GM12878 (cell line): Measurements from ENCODE around the gene SH3GL2. TPM values are rescaled to one million over a fixed set of nuclear protein-coding genes. Genes with fewer than 3 reads are reported as not detected.

Experiments
- ATAC-seq: fragments of 200-7000 bp; cut with Tn5 transposase; 3 replicates; pipeline ENCODE4 v1.9.1; 2020; ENCODE audit warnings: mild to moderate bottlenecking, moderate library complexity
- BruUV-seq: library from RNA; stranded (reverse); fragments of 400-500 nt; replicated peaks from 2 replicates; lab custom pipeline; 2021; lab: Mats Ljungman, UMichigan
- CTCF ChIA-PET: fragments of 300-600 bp; sonication (Branson Sonifier 250); formaldehyde crosslinking; extraction: SDS; loops from one replicate; lab custom pipeline; 2021; ENCODE audit warnings: inconsistent platforms; lab: Yijun Ruan, JAX
- POLR2A ChIA-PET: fragments of 350-600 bp; formaldehyde crosslinking; extraction: SDS; loops from one replicate; lab custom pipeline; 2021; ENCODE audit warnings: inconsistent platforms; lab: Charles Lee
- RAD21 ChIA-PET: fragments of 300-600 bp; sonication (Branson Sonifier 250); formaldehyde crosslinking; loops from one replicate; lab custom pipeline; 2023; ENCODE audit warnings: antibody characterized with exemption; ENCODE audit not compliant: unreplicated experiment; lab: Charles Lee
- SMC1A ChIA-PET: fragments of 300-600 bp; sonication (Branson Sonifier 250); formaldehyde crosslinking; loops from one replicate; lab custom pipeline; 2023; ENCODE audit not compliant: unreplicated experiment, uncharacterized antibody; lab: Charles Lee
- DNase-seq: peaks from one replicate; pipeline ENCODE4 v3.0.0-alpha.2; 2011; ENCODE audit warnings: low read depth, low spot score
- FAIRE-seq: peaks from 3 replicates; lab custom pipeline; 2011; peaks lifted over from hg19 to GRCh38; lab: Jason Lieb, UNC
- H2AFZ ChIP-seq: 2 replicates; pipeline ENCODE4 v1.6.0; 2011; ENCODE audit warnings: low read depth, low read length, control low read depth; ENCODE audit not compliant: control insufficient read depth
- H3K27ac ChIP-seq: 2 replicates; pipeline ENCODE4 v1.5.1; 2011; ENCODE audit warnings: control low read depth; ENCODE audit not compliant: control insufficient read depth, insufficient read depth
- H3K27me3 ChIP-seq, 2 experiments: replicated peaks in 1 of 2; 2 replicates each; pipeline versions ENCODE4 v1.6.0 to v1.6.1; 2011; ENCODE audit warnings: low read length in 1 of 2; ENCODE audit not compliant: control insufficient read depth in 2 of 2, insufficient read depth in 2 of 2
- H3K36me3 ChIP-seq, 2 experiments: 2 replicates each; pipeline ENCODE4 v1.5.1; 2011; ENCODE audit warnings: low read length in 1 of 2; ENCODE audit not compliant: control insufficient read depth in 2 of 2, insufficient read depth in 2 of 2
- H3K4me1 ChIP-seq: 2 replicates; pipeline ENCODE4 v1.6.1; 2011; ENCODE audit warnings: mild to moderate bottlenecking, low read length, moderate library complexity, mixed read lengths; ENCODE audit not compliant: control insufficient read depth, insufficient read depth
- H3K4me2 ChIP-seq: 2 replicates; pipeline ENCODE4 v1.6.0; 2011; ENCODE audit warnings: control low read depth; ENCODE audit not compliant: control insufficient read depth, insufficient read depth
- H3K4me3 ChIP-seq: fragments of 200-600 bp; sonication (generic); 2 replicates; pipeline ENCODE4 v1.5.1; 2016
- H3K79me2 ChIP-seq: 2 replicates; pipeline ENCODE4 v1.6.0; 2011; ENCODE audit warnings: low read length; ENCODE audit not compliant: control insufficient read depth, insufficient read depth
- H3K9ac ChIP-seq: 2 replicates; pipeline ENCODE4 v1.8.0; 2011; ENCODE audit warnings: low read length, control low read depth, mixed read lengths; ENCODE audit not compliant: control insufficient read depth, insufficient read depth
- H3K9me3 ChIP-seq: replicated peaks from 3 replicates; pipeline ENCODE4 v1.5.1; 2011; ENCODE audit warnings: mild to moderate bottlenecking, low read length; ENCODE audit not compliant: control insufficient read depth, insufficient read depth
- H4K20me1 ChIP-seq: 2 replicates; pipeline ENCODE4 v1.6.0; 2011; ENCODE audit not compliant: control insufficient read depth, insufficient read depth
- CHD2 ChIP-seq: IDR thresholded peaks from 2 replicates; pipeline ENCODE4 v1.6.1; 2011; ENCODE audit warnings: low read depth, low read length, improper control_type of control experiment, borderline replicate concordance
- E4F1 ChIP-seq: fragments of 450-650 bp; IDR thresholded peaks from 2 replicates; pipeline ENCODE4 v1.6.1; 2018; ENCODE audit warnings: borderline replicate concordance, mild to moderate bottlenecking; ENCODE audit not compliant: partially characterized antibody
- EP300 ChIP-seq, 2 experiments: fragments of 150-350 bp in 1 of 2; IDR thresholded peaks; 2 replicates each; pipeline ENCODE4 v1.6.1; 2011 to 2012; ENCODE audit warnings: low read depth in 2 of 2, low read length in 2 of 2, borderline replicate concordance in 1 of 2, improper control_type of control experiment in 1 of 2, inconsistent platforms in 1 of 2; ENCODE audit not compliant: control insufficient read depth in 1 of 2
- FOS ChIP-seq: IDR thresholded peaks from 3 replicates; pipeline ENCODE4 v1.6.1; 2011; ENCODE audit warnings: borderline replicate concordance; ENCODE audit not compliant: insufficient read length; ENCODE audit errors: extremely low read depth
- FOXM1 ChIP-seq: IDR thresholded peaks from 2 replicates; pipeline ENCODE4 v1.6.1; 2012; ENCODE audit warnings: low read depth, mild to moderate bottlenecking, inconsistent platforms, low read length, moderate library complexity
- GABPA ChIP-seq: IDR thresholded peaks from 2 replicates; pipeline ENCODE4 v1.6.1; 2014; ENCODE audit warnings: antibody characterized with exemption, low read depth, mild to moderate bottlenecking, inconsistent platforms
- HDAC2 ChIP-seq: fragments of 200-600 bp; sonication (generic); IDR thresholded peaks from 2 replicates; pipeline ENCODE4 v1.6.1; 2017
- KDM1A ChIP-seq: fragments of 200-600 bp; sonication (generic); IDR thresholded peaks from 2 replicates; pipeline ENCODE4 v1.6.1; 2016; ENCODE audit warnings: borderline replicate concordance
- LARP7 ChIP-seq: fragments of 450-650 bp; IDR thresholded peaks from 2 replicates; pipeline ENCODE4 v1.6.1; 2017; ENCODE audit warnings: mild to moderate bottlenecking
- MEF2B ChIP-seq: fragments of 450-650 bp; IDR thresholded peaks from 2 replicates; pipeline ENCODE4 v1.6.1; 2018; ENCODE audit warnings: mild to moderate bottlenecking, moderate library complexity; ENCODE audit not compliant: partially characterized antibody, poor library complexity, severe bottlenecking
- MTA3 ChIP-seq: IDR thresholded peaks from 2 replicates; pipeline ENCODE4 v1.6.1; 2012; ENCODE audit warnings: low read length, inconsistent platforms, borderline replicate concordance
- POLR2AphosphoS2 ChIP-seq: IDR thresholded peaks from 2 replicates; pipeline ENCODE4 v1.6.1; 2011; ENCODE audit warnings: low read depth, mild to moderate bottlenecking, low read length, improper control_type of control experiment, moderate library complexity
- RB1 ChIP-seq: fragments of 450-650 bp; formaldehyde crosslinking; IDR thresholded peaks from 2 replicates; pipeline ENCODE4 v1.6.1; 2017; ENCODE audit warnings: mild to moderate bottlenecking, borderline replicate concordance
- RBBP5 ChIP-seq: fragments of 200-600 bp; sonication (generic); conservative IDR thresholded peaks from 2 replicates; pipeline ENCODE4 v1.6.1; 2016
- SIN3A ChIP-seq: IDR thresholded peaks from 2 replicates; pipeline ENCODE4 v1.6.1; 2012; ENCODE audit warnings: low read depth, low read length, improper control_type of control experiment
- SIX5 ChIP-seq: IDR thresholded peaks from 2 replicates; pipeline ENCODE4 v1.6.1; 2011; ENCODE audit warnings: mild to moderate bottlenecking, low read depth, low read length, moderate library complexity; ENCODE audit not compliant: severe bottlenecking
- ZBTB40 ChIP-seq: fragments of 450-650 bp; IDR thresholded peaks from 2 replicates; pipeline ENCODE4 v1.6.1; 2016; ENCODE audit warnings: mild to moderate bottlenecking, moderate library complexity, borderline replicate concordance
- WGBS: methylation state at CpG from one replicate; pipeline ENCODE4 v1.1.6; 2016; ENCODE audit warnings: low lambda C conversion rate; ENCODE audit not compliant: insufficient replicate concordance, insufficient coverage; ENCODE audit errors: missing lambda C conversion rate; 5-methylcytosine and 5-hydroxymethylcytosine counted together
- in situ Hi-C: fragments of 300-500 bp; cut with MboI; formaldehyde crosslinking; loops from 9 replicates; pipeline ENCODE4 v1.14.3; 2018; ENCODE audit warnings: mixed read lengths
- intact Hi-C: fragments of 100-400 bp; cut with micrococcal nuclease; formaldehyde crosslinking; loops from one replicate; pipeline ENCODE4 v1.14.2; 2022; ENCODE audit not compliant: unreplicated experiment
- polyA plus RNA-seq, 11 experiments: library from polyadenylated mRNA; depleted of rRNA in 4 of 11; unstranded in 6 of 11; stranded (reverse) in 5 of 11; fragments of >200 nt; fragmentation: Nextera tagmentation in 4 of 11; fragmentation: Illumina TruSeq in 1 of 11; extraction: Ambion mirVana in 4 of 11; extraction: Trizol in 1 of 11; gene quantifications; 1 replicate in 1 of 11; 2 replicates in 10 of 11; pipeline versions ENCODE4 v1.2.1 to v1.2.3, GENCODE V29; 2011 to 2016; ENCODE audit warnings: inconsistent platforms in 2 of 11, missing spikeins in 2 of 11, low read depth in 1 of 11
- total RNA-seq, 4 experiments: library from RNA; depleted of rRNA in 3 of 4; stranded (reverse); fragments of >200 nt in 3 of 4; fragmentation: Illumina TruSeq in 1 of 4; extraction: Trizol in 1 of 4; gene quantifications; 2 replicates each; pipeline versions ENCODE4 v1.2.1 to v1.2.3, GENCODE V29; 2013 to 2021
- TF ChIP-seq, protein P1 (sequence below): IDR thresholded peaks from 2 replicates; pipeline ENCODE4 v1.6.1; 2012; ENCODE audit warnings: low read depth, low read length, improper control_type of control experiment

SH3GL2 gene
- total and polyA plus RNA-seq, 10 of the 15 experiments (the other 5 are each of a cell fraction or from before 2014, with no cell fraction given), result not detected

- ATAC-seq (no peak), DNase-seq (no peak), FAIRE-seq (no peak)
- Histone ChIP-seq H3K4me2 (no peak overlapping the region), H3K9ac (no peak overlapping the region), H3K27me3 (no peaks in the 10 kb centered on the region), H3K36me3 (no peaks in the 10 kb centered on the region), H3K27ac (no peak overlapping the region), H3K4me3 (no peak overlapping the region), H3K4me1 (no peaks in the 10 kb centered on the region), H3K79me2 (no peaks in the 10 kb centered on the region), H4K20me1 (no peaks in the 10 kb centered on the region), H3K9me3 (no peaks in the 10 kb centered on the region), H2AFZ (no peak overlapping the region)
- RAD21 ChIA-PET, result no interaction called here
- 34% methylated on average over 4 of the region's 4 CpGs for WGBS
- no TSS peak for BruUV-seq
- in situ Hi-C loops, result no loop called here
- POLR2A ChIA-PET, result no interaction called here
- CTCF ChIA-PET, result no interaction called here
- SMC1A ChIA-PET, result no interaction called here
- intact Hi-C loops, result no loop called here
- TF ChIP-seq LARP7 (no peak), MTA3 (no peak), GABPA (no peak), HDAC2 (no peak), KDM1A (no peak), ZBTB40 (no peak), SIX5 (no peak), RB1 (no peak), EP300 (IDR thresholded peaks at IDR 0.05; ENCODE audit: borderline replicate concordance in 1 of 2, control insufficient read depth in 1 of 2, low read depth in 2 of 2, low read length in 2 of 2) (no peak), RBBP5 (no peak), FOXM1 (no peak), MEF2B (no peak), POLR2AphosphoS2 (no peak), CHD2 (no peak), SIN3A (no peak), E4F1 (no peak), FOS (no peak)
- TF ChIP-seq, protein P1, sequence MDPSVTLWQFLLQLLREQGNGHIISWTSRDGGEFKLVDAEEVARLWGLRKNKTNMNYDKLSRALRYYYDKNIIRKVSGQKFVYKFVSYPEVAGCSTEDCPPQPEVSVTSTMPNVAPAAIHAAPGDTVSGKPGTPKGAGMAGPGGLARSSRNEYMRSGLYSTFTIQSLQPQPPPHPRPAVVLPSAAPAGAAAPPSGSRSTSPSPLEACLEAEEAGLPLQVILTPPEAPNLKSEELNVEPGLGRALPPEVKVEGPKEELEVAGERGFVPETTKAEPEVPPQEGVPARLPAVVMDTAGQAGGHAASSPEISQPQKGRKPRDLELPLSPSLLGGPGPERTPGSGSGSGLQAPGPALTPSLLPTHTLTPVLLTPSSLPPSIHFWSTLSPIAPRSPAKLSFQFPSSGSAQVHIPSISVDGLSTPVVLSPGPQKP, result no peak
Measured at GRCh38 chr9:17731308-17731707, 152.4 kb downstream of the SH3GL2 start.
